ENCODE measurements around the gene LNPEP. TPM values are rescaled to one million over a fixed set of nuclear protein-coding genes. Genes with fewer than 3 reads are reported as not detected.

LNPEP gene
- total and polyA plus RNA-seq, 2 of the 4 experiments (the other 2 are of a cell fraction) = 3.6 to 27.4 TPM

GRCh38 chr5:96909435-96909834 is 26.4 kb upstream of the LNPEP start:
- Histone ChIP-seq H3K79me1 (ENCODE audit: low read depth in 1 of 2, low read length in 2 of 2) (no peaks in the 10 kb centered on the region), H3K36me3 (ENCODE audit: control insufficient read depth, insufficient read depth, low read length) (no peaks in the 10 kb centered on the region), H3K9me3 (ENCODE audit: control insufficient read depth, insufficient read depth, low read length) (no peaks in the 10 kb centered on the region), H3K18ac (ENCODE audit: low read depth, low read length) (no peak overlapping the region), H4K20me1 (ENCODE audit: insufficient read depth, low read length) (no peaks in the 10 kb centered on the region), H2BK120ac (ENCODE audit: low read depth, low read length) (no peak overlapping the region), H3K14ac (replicated peaks; ENCODE audit: low read depth, low read length) (no peak overlapping the region), H2AK9ac (replicated peaks; ENCODE audit: low read depth, low read length, poor library complexity) (no peak overlapping the region), H3K4me2 (ENCODE audit: low read depth, low read length) (no peak overlapping the region), H4K91ac (ENCODE audit: insufficient read depth, low read depth, low read length) (no peak overlapping the region), H3K9ac (ENCODE audit: low read depth, low read length) (no peak overlapping the region), H3K4ac (ENCODE audit: low read depth, low read length) (no peak overlapping the region), H2AK5ac (ENCODE audit: low read depth, low read length) (no peak overlapping the region), H2BK20ac (ENCODE audit: low read depth, low read length) (no peak overlapping the region), H4K8ac (ENCODE audit: low read depth in 2 of 2, low read length in 2 of 2) (no peak overlapping the region), H2BK5ac (ENCODE audit: low read depth, low read length, poor library complexity, severe bottlenecking) (no peak overlapping the region), H4K5ac (ENCODE audit: low read depth, low read length) (no peak overlapping the region), H2BK15ac (ENCODE audit: low read depth, low read length) (no peak overlapping the region), H3K27me3 (ENCODE audit: control insufficient read depth, insufficient read depth, low read length) (no peaks in the 10 kb centered on the region), H3K9me1 (ENCODE audit: insufficient read depth, low read length) (no peaks in the 10 kb centered on the region), H3K23ac (ENCODE audit: low read depth, low read length) (no peak overlapping the region), H3K56ac (ENCODE audit: extremely low read depth, insufficient read depth, low read length) (no peak overlapping the region), H3K27ac (ENCODE audit: insufficient read depth, low read length) (no peak overlapping the region), H2AFZ (replicated peaks; ENCODE audit: low read length, poor library complexity) (no peak overlapping the region), H3K4me1 (ENCODE audit: control insufficient read depth, insufficient read depth, low read length) (no peaks in the 10 kb centered on the region), H3K4me3 (ENCODE audit: insufficient read depth, low read depth, low read length) (no peak overlapping the region)
- ChIA-PET CTCF (interaction anchor here (1.1 kb wide), 1 partner anchor 41 kb away, joined by 3 read pairs; no protein-coding TSS in a partner anchor), POLR2A (ENCODE audit: unreplicated experiment) (no interaction called here)
- TF ChIP-seq CTCF (conservative IDR thresholded peaks at IDR 0.05; ENCODE audit: low read depth, low read length) (no peak), CEBPB (IDR thresholded peaks at IDR 0.05; ENCODE audit: low read depth, low read length) (no peak), SMC3 (IDR thresholded peaks at IDR 0.05; ENCODE audit: low read depth, low read length) (no peak), MAFK (IDR thresholded peaks at IDR 0.05; ENCODE audit: low read depth, low read length) (no peak), USF2 (IDR thresholded peaks at IDR 0.05; ENCODE audit: low read depth, low read length) (no peak), ELK1 (IDR thresholded peaks at IDR 0.05; ENCODE audit: borderline replicate concordance, low read depth, low read length) (no peak), BHLHE40 (IDR thresholded peaks at IDR 0.05; ENCODE audit: low read depth, low read length) (no peak), RFX5 (IDR thresholded peaks at IDR 0.05; ENCODE audit: low read depth, low read length) (no peak), CHD1 (IDR thresholded peaks at IDR 0.05; ENCODE audit: low read depth, low read length) (no peak)
- intact Hi-C loops (cut with micrococcal nuclease) (no loop called here), in situ Hi-C loops (cut with MboI; ENCODE audit: low sequenced_read_pairs) (no loop called here), dilution Hi-C loops (cut with HindIII; ENCODE audit: low sequenced_read_pairs, unreplicated experiment) (no loop called here)
- WGBS, 2 experiments (ENCODE audit: extremely low coverage in 2 of 2, insufficient read length in 1 of 2) = 79% methylated on average over 2 of the region's 4 CpGs; no CpG with 5 or more reads in 1 of the 2 experiments
- DNase-seq (no peak), ATAC-seq (ENCODE audit: low read depth) (no peak)
- BruUV-seq (replicated peaks) = no TSS peak
